ENCODE results near the gene FCSK.

FCSK gene

DNA sequence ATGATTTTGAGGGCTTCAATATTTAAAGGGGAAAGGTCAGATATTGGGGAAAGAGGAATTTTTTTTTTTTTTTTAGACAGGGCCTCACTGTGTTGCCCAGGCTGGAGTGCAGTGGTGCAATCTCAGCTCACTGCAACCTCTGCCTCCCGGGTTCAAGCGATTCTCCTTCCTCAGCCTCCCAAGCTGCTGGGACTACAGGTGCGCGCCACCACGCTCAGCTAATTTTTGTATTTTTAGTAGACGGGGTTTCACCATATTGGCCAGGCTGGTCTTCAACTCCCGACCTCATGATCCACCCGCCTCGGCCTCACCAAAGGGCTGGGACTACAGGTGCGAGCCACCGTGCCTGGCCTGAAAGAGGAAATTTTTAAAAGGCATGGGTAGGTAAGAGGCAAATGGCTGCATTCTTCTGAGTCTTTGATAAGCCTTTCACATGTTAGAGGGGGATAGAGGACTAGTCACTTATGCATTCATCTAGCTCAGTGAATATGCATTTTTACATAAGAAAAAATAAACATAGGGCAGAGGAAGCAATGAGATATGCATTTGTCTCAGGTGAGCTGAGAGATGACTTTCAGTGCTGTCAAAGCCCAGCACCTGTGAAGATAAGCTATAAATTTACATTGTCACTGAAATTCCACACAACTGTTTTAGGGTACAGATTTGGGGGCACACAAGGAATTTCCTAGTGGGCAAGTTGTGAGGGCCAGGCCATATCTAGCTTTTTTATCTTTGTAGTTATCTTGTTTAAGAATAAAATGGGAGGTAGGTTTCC, 1.1 kb upstream of the FCSK start:
- no peak for DNase-seq (ENCODE audit: low read depth in 2 of 2)

DNA sequence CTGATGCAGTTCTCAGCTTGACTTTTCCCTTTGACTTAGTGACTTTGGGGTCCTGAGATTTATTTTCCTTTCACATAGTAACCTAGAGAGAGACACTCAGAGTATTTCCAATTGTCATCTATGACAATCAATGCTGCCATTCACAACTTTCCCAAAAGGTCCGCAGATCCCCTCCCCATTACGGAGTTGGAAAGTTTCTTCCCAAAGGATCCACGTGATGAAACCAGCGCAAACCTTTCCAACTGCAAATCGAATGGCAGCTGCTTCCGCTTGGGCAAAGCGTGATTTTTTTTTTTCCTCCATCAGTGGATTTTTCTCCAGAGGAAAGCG, 538 bp upstream of the FCSK start:
- DNase-seq (ENCODE audit: low read depth in 2 of 2) = no peak

DNA sequence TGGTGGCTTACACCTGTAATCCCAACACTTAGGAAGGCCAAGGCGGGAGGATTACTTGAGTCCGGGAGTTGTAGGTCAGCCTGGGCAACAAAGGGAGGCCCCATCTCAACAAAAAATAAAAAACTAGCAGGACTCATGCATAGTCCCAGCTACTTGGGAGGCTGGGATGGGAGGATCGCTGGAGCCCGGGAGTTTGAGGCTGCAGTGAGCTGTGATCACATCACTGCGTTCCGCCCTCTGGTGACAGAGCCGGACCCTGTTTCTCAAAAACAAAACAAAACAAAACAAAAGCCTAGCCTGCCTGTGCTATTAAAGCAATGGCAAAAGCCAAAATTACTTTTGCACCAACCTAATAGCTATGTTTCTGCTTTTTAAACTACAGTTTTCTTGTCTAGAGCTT, 1.5 kb downstream of the FCSK start:
- DNase-seq (ENCODE audit: low read depth in 2 of 2) = no peak

DNA sequence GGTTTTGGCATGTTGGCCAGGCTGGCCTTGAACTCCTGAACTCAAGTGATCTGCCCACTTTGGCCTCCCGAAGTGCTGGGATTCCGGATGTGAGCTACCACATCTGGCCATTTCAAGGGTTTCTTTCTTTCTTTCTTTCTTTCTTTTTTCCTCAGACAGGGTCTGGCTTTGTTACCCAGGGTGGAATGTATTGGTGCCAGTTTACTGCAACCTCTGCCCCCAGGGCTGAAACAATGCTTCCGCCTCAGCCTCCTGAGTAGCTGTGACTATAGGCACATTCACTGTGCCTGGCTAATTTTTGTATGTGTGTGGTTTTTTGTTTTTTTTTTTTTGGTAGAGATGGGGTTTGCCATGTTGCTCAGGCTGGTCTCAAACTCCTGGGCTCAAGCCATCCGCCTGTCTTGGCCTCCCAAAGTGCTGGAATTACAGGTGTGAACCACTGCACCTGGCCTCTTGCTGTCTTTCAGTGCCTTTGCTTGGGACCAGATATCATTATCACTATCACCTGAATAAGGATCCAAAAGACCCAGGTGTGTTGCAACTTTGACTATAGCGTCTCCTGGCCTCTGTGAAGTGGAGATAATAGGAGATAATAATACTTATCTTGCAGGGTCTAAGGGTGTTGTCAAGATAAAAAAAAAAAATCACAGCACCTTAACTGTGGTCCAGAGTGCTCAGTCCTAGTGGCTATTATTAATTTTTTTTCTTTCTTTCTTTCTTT, 3.2 kb downstream of the FCSK start:
- DNase-seq (ENCODE audit: low read depth in 2 of 2) = no peak

DNA sequence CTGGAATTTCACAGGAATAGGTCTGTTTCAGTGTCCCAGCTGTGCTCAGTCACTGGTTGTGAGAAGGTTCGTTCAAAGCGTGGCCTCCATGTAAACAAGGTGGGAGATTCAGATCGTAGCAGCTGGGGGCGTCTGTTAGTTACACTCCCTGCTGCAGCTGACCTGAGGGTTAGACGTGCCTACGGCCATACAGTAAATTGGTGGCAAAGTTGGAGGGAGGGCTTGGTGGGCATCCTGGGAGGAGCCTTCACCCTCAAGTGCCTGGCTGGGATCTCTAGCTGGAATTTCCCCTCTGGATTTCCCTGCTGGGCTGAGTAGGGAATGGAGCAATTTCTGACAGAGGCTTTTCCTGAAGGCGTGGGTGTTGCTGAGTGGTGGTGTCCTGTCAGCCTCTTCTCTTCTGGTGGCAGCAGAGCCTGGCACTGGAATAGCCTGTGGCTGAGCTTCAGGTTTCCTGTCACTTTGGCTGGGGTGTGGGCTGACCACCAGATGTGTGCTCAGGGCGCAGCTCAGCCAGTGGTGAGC, 6.4 kb downstream of the FCSK start:
- no peak for DNase-seq (ENCODE audit: low read depth in 2 of 2)

DNA sequence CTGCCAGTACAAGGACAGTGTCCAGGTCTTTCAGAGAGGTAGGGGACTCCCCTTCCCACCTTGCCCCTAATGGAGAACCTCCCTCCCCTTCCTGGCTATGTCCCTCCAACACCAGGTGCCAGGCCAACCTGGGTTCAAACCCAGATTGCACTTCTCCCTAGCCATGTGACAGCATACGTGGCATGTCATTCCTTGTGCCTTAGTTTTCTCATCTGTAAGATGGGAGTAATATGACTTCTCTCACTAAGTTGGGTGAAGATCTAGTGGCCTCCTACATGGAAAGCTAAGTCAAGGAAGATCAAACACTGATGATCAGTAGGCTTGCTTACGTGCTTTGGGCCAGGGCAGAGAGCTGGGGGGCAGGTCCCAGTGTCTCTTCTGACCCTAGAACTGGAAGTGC, 8.8 kb downstream of the FCSK start:
- DNase-seq (ENCODE audit: low read depth in 2 of 2) = no peak

DNA sequence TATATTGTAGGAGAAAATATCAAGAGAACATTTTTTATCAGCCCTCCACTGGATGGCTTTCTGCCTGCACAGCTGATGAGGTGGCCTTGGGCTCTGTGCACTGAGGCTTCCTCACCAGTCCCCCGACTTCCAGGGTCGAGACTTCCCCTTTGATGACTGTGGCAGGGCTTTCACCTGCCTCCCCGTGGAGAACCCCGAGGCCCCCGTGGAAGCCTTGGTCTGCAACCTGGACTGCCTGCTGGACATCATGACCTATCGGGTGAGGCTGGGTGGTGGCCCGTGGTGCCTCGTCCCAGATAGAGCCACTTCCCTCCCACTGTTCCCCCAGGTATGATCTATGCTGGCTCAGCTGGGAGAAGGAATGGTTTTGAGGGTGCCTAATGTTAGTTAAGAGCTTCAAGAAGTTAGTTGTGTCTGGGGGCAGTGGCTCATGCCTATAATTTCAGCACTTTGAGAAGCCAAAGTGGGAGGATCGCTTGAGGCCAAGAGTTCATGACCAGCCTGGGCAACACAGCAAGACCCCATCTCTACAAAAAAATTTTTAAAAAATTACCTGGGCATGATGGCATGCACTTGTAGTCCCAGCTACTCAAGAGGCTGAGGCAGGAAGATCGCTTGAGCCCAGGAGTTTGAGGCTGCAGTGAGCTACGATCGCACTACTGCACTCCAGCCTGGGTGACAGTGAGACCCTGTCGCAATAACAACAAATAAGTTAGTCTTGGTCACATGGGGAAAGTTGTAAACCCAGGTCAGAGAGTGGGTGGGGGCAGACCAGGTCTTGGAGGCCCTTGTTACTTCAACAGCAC, 11.8 kb downstream of the FCSK start:
- no peak for DNase-seq (ENCODE audit: low read depth in 2 of 2)

DNA sequence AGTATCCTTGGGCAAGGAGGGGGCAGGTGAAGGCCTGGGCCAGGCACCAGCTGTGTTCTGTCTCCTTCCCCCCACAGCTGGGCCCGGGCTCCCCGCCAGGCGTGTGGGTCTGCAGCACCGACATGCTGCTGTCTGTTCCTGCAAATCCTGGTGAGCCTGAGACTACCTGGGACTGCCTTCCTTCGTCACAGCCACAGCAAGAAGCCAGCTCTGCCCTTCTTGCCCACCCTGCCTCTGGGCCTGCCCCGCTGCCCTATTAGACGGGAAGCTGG, 12.3 kb downstream of the FCSK start:
- no peak for DNase-seq (ENCODE audit: low read depth in 2 of 2)

DNA sequence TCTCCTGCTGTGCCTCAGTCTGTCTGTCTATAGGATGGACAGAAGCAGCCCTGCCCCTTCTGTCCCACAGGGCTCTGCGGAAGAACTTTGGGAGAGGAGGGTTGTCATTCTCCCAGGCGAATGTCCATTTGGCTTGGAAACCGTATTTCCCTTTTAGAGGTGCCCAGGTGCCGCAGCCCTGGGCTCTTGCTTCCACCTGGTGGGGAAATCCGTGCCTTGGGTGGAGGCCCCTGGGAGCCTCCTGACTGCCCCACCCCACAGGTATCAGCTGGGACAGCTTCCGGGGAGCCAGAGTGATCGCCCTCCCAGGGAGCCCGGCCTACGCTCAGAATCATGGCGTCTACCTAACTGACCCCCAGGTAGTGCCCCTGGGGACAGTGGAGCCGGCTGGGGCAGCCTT, 12.7 kb downstream of the FCSK start:
- no peak for DNase-seq (ENCODE audit: low read depth in 2 of 2)

DNA sequence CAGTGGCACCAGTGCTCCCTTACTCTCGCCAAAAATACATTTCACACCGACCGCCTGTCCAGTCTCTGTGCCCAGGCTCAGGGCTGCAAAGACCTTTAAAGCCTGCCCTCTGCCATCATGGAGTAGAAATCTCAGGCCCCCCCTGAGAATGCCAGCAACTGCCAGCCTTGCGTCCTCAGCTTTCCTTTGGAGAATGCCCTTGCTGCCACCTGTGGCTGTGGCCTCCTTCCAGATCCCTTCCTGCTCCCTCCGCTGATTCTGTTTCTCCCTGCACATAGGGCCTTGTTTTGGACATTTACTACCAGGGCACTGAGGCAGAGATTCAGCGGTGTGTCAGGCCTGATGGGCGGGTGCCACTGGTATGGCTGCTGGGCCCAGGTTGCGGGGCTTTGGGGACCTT, 13.2 kb downstream of the FCSK start:
- DNase-seq (ENCODE audit: low read depth in 2 of 2) = no peak

DNA sequence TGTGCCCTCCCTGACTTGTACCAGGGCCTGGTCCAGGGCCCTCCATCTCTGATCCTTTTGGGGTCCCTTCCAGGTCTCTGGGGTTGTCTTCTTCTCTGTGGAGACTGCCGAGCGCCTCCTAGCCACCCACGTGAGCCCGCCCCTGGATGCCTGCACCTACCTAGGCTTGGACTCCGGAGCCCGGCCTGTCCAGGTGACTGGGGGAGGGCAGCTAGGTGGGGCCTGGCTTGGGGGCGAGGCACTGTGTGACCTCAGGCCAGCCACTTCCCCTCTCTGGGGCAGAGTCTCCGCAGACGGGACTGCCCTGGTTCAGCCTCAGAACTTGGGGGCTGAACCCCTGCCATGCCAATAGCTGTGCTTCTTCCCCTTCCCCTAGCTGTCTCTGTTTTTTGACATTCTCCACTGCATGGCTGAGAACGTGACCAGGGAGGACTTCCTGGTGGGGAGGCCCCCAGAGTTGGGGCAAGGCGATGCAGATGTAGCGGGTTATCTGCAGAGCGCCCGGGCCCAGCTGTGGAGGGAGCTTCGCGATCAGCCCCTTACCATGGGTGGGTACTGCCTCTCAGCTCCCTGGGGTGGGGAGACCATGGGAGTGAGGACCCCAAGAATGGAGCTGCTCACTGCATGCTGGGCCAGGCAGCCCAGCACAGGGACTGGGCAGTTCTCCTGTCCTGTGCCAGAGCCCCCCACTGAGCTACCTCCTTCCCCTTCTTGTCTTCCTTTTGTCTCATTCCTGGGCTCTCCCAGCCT, 14.6 kb downstream of the FCSK start:
- no peak for DNase-seq (ENCODE audit: low read depth in 2 of 2)

DNA sequence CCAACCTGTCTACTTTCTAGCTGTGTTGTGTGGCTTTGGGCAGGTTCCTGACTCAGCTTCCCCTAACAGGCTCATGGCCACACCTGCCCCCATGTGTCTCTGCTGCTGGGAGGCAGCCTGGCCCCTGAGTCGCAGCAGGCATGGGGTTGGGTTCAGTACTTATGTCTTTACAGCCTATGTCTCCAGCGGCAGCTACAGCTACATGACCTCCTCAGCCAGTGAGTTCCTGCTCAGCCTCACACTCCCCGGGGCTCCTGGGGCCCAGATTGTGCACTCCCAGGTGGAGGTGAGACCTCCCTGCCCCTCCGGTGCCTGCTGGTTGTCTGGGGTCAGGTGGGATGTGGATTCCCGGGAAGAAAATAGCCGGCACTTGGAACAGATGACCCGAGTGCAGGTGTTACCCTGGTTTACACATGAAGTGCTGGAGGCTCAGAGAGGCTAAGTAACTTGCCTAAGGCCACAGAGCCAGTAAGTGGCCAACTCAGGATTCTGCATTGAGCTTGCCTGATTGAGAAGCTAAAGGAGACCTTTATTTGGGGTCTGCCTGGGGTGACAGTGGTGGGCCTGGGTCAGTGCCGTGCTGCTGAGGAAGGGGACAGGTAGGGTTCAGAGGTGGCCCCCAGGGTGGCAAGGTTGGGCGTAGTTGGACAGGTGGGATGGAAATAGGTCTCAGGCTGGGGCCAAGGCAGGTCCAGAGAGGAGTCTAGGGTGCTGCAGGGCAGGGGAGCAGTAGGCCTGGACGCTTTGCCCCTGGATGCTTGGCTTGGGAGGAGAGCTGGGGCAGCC, 15.9 kb downstream of the FCSK start:
- no peak for DNase-seq (ENCODE audit: low read depth in 2 of 2)

DNA sequence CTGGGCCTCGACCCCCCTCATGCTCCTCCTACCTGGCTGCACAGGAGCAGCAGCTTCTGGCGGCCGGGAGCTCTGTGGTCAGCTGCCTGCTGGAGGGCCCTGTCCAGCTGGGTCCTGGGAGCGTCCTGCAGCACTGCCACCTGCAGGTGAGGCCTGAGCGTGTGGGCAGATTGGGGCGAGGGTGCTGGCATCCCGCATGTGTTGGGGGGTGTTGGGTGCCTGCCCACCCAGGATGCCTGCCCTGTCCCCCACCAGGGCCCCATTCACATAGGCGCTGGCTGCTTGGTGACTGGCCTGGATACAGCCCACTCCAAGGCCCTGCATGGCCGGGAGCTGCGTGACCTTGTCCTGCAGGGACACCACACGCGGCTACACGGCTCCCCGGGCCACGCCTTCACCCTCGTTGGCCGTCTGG, 16.5 kb downstream of the FCSK start:
- DNase-seq (ENCODE audit: low read depth in 2 of 2) = no peak

DNA sequence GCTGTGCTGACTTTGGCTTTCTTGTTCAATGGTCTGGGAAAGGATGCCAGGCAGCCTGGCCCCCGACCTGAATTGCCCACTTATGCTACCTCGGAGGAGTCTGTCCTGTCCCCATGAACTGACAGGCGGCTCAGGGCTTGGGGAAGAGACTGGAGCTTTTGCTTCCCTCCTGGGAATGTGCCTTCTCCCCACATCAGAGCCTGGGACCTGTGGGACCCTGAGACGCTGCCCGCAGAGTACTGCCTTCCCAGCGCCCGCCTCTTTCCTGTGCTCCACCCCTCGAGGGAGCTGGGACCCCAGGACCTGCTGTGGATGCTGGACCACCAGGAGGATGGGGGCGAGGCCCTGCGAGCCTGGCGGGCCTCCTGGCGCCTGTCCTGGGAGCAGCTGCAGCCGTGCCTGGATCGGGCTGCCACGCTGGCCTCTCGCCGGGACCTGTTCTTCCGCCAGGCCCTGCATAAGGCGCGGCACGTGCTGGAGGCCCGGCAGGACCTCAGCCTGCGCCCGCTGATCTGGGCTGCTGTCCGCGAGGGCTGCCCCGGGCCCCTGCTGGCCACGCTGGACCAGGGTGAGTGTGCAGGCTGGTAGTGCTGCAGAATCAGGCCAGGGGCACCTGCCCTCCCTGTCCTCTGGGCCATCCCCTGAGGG, 18.5 kb downstream of the FCSK start:
- no peak for DNase-seq (ENCODE audit: low read depth in 2 of 2)

DNA sequence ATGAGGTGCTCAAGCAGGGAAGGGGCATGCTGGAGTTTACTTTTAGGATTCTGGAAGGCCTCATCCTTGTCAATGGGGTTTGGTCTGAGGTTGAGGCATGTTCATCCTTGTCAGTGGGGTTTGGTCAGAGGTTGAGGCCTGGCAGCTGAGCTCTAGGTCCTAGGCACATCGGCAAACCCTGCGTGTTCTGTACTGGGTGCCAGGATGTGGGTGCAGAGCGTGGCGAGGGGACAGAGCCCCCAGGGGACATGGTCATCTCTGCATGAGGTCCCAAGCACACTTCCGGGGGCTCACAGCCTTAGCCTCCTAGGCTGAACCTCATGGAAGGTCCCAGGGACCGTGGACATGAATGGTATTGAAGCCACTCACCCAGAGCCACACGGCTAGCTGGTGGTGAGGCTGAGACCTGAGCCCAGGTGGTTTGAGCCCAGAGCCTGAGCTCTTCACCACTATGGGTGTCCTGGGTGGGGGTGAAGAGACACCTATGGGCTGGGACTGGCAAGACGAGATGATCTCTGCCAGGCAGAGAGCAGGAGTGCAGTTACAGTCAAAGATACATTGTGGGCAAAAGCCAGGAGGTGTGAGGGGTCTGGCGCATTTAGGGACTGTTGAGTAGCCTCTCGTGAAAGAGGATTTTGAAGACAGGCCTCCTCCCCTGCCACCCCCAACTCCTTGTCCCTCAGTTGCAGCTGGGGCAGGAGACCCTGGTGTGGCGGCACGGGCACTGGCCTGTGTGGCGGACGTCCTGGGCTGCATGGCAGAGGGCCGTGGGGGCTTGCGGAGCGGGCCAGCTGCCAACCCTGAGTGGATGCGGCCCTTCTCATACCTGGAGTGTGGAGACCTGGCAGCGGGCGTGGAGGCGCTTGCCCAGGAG, 19.3 kb downstream of the FCSK start:
- DNase-seq (ENCODE audit: low read depth in 2 of 2) = no peak

DNA sequence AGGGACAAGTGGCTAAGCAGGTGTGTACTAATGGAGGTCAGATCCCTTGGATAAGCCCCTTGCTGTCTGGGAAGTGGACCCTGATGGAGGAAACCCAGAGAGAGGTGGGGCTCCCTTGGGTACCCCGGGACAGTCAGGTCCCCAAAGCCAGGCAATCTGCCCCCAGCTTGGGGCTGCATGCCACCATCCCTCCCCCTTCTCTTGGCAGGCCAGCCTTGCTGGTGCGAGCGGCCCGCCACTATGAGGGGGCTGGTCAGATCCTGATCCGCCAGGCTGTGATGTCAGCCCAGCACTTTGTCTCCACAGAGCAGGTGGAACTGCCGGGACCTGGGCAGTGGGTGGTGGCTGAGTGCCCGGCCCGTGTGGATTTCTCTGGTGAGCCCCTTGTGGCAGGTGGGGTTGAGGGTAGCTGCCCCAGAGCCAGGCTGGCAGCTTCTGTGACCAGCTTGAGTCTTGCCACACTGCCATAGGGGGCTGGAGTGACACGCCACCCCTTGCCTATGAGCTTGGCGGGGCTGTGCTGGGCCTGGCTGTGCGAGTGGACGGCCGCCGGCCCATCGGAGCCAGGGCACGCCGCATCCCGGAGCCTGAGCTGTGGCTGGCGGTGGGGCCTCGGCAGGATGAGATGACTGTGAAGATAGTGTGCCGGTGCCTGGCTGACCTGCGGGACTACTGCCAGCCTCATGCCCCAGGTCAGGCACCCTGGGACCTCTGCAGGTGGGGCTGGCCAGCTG, 20.1 kb downstream of the FCSK start:
- DNase-seq (ENCODE audit: low read depth in 2 of 2) = no peak

DNA sequence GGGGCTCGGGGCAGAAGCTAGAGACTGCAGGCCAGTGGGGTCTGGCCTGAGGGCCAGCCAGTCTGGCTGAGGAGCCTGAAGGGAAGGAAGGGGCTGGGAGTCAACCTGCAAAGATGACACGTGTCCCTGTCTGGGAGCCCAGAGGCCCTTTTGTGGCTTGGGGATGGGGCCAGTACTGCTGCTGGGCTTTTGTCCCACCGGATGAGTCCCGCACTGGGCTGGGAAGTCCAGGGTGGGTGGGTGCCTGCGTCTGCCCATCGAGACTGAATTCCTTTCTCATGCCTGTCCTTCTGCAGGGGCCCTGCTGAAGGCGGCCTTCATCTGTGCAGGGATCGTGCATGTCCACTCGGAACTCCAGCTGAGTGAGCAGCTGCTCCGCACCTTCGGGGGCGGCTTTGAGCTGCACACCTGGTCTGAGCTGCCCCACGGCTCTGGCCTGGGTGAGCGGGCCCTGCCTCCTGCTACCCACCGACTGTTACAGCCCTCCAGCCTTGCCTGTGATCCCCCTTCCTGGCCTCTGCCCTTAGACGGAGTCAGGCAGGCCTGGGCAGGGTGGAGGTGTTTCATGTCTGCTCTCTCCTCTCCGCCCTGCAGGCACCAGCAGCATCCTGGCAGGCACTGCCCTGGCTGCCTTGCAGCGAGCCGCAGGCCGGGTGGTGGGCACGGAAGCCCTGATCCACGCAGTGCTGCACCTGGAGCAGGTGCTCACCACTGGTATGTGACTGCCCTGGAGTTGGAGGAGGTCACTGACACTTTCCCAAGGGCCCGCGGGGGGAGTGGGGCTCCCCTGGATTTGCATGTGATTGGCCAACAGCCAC, 20.9 kb downstream of the FCSK start:
- no peak for DNase-seq (ENCODE audit: low read depth in 2 of 2)

Measured in stimulated activated CD4-positive, alpha-beta T cell treated with anti-CD3 and anti-CD28 coated beads, Interleukin-1b, Interleukin-23, amount 100 ng/mL, for 4 hours (primary cell).